ENCODE measurements around the gene LAGE3. TPM values are rescaled to one million over a fixed set of nuclear protein-coding genes. Genes with fewer than 3 reads are reported as not detected.
A peak's percentile ranks its signal among the peaks of the same experiment; 100 is the strongest.

Gene LAGE3
- polyA plus RNA-seq, 2 donors, result 6.2 to 21.1 TPM

DNA sequence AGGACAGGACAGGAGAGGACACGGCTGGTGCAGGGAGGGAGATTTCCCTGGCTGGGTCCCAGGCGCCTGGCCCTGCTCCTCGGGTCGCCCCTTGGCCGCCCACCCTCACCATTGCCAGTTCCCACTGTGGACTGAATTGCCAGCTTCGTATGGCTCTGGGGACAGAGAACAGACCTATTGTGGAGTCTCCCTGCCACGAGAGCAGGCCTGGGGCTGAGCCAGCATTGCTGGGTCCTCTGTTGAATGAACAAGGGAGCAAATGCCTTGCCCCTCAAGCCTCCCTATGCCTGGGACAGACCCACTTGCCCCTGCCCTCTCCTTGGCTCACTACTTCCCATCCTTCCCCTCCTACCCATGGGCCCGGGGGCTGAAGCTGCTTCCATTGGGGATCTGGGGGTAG lies 16.7 kb downstream of the LAGE3 start:
- H3K9me3 ChIP-seq (ENCODE audit: control insufficient read depth in 2 of 2, insufficient read depth in 1 of 2, low read depth in 1 of 2, low read length in 1 of 2), result peaks cover 0 to 6% of the 10 kb centered on the region in 2 donors
- no peak overlapping the region for H3K27ac ChIP-seq (ENCODE audit: low read depth in 2 of 2, low read length in 1 of 2)
- peaks cover 0 to 11% of the 10 kb centered on the region in 2 donors for H3K4me1 ChIP-seq (ENCODE audit: control insufficient read depth in 2 of 2, insufficient read depth in 2 of 2, low read length in 1 of 2)
- H3K36me3 ChIP-seq (ENCODE audit: control insufficient read depth in 2 of 2, insufficient read depth in 2 of 2, low read length in 1 of 2), result peaks cover 0 to 41% of the 10 kb centered on the region in 2 donors
- H3K27me3 ChIP-seq (ENCODE audit: control insufficient read depth in 1 of 2, insufficient read depth in 2 of 2, low read length in 2 of 2), result no peaks in the 10 kb centered on the region
- no peak overlapping the region for H3K4me3 ChIP-seq (ENCODE audit: low read depth in 1 of 2, low read length in 2 of 2)
- WGBS, 2 donors, result 73 to 76% methylated on average over 8 of the region's 8 CpGs

DNA sequence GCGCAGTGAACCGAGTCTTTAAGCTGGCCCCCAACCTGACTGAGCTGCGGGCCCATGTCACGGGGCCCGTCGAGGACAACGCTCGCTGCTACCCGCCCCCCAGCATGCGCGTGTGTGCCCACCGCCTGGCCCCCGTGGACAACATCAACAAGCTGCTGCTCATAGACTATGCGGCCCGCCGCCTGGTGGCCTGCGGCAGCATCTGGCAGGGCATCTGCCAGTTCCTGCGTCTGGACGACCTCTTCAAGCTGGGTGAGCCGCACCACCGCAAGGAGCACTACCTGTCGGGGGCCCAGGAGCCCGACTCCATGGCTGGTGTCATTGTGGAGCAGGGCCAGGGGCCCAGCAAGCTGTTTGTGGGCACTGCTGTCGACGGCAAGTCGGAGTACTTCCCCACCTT lies 18.8 kb downstream of the LAGE3 start:
- peaks cover 0 to 29% of the 10 kb centered on the region in 2 donors for H3K36me3 ChIP-seq (ENCODE audit: control insufficient read depth in 2 of 2, insufficient read depth in 2 of 2, low read length in 1 of 2)
- peaks cover 0 to 11% of the 10 kb centered on the region in 2 donors for H3K4me1 ChIP-seq (ENCODE audit: control insufficient read depth in 2 of 2, insufficient read depth in 2 of 2, low read length in 1 of 2)
- H3K4me3 ChIP-seq (ENCODE audit: low read depth in 1 of 2, low read length in 2 of 2), result no peak overlapping the region
- H3K9me3 ChIP-seq (ENCODE audit: control insufficient read depth in 2 of 2, insufficient read depth in 1 of 2, low read depth in 1 of 2, low read length in 1 of 2), result peaks cover 0 to 6% of the 10 kb centered on the region in 2 donors
- H3K27me3 ChIP-seq (ENCODE audit: control insufficient read depth in 1 of 2, insufficient read depth in 2 of 2, low read length in 2 of 2), result no peaks in the 10 kb centered on the region
- WGBS, 2 donors, result 70 to 83% methylated on average over 26 of the region's 26 CpGs
- H3K27ac ChIP-seq (ENCODE audit: low read depth in 2 of 2, low read length in 1 of 2), result no peak overlapping the region

DNA sequence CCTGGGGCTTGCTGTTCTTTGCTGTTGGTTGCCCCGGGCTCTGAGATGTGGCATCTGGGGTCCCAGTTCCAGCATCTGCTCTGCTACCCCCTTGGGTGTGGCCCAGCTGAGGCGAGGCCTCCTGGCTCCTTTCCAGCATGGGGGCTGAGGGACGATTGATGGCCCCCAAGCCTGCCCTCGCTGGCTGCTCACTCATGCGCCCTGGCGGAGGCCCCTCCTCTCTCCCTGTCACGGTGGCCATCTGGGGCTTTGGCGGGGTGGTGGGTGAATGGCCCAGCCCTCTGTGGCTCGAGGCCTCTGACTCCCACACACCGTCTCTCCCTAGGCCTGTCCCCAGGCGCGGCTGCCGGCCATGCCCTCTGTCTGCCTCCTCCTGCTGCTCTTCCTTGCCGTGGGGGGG lies 19.2 kb downstream of the LAGE3 start:
- H3K27ac ChIP-seq (ENCODE audit: low read depth in 2 of 2, low read length in 1 of 2), result no peak overlapping the region
- peaks cover 0 to 26% of the 10 kb centered on the region in 2 donors for H3K36me3 ChIP-seq (ENCODE audit: control insufficient read depth in 2 of 2, insufficient read depth in 2 of 2, low read length in 1 of 2)
- WGBS, 2 donors, result 45 to 58% methylated on average over 13 to 14 of the region's 14 CpGs
- H3K27me3 ChIP-seq (ENCODE audit: control insufficient read depth in 1 of 2, insufficient read depth in 2 of 2, low read length in 2 of 2), result no peaks in the 10 kb centered on the region
- H3K9me3 ChIP-seq (ENCODE audit: control insufficient read depth in 2 of 2, insufficient read depth in 1 of 2, low read depth in 1 of 2, low read length in 1 of 2), result peaks cover 0 to 6% of the 10 kb centered on the region in 2 donors
- H3K4me3 ChIP-seq (ENCODE audit: low read depth in 1 of 2, low read length in 2 of 2), result no peak overlapping the region
- H3K4me1 ChIP-seq (ENCODE audit: control insufficient read depth in 2 of 2, insufficient read depth in 2 of 2, low read length in 1 of 2), result peaks cover 0 to 11% of the 10 kb centered on the region in 2 donors

DNA sequence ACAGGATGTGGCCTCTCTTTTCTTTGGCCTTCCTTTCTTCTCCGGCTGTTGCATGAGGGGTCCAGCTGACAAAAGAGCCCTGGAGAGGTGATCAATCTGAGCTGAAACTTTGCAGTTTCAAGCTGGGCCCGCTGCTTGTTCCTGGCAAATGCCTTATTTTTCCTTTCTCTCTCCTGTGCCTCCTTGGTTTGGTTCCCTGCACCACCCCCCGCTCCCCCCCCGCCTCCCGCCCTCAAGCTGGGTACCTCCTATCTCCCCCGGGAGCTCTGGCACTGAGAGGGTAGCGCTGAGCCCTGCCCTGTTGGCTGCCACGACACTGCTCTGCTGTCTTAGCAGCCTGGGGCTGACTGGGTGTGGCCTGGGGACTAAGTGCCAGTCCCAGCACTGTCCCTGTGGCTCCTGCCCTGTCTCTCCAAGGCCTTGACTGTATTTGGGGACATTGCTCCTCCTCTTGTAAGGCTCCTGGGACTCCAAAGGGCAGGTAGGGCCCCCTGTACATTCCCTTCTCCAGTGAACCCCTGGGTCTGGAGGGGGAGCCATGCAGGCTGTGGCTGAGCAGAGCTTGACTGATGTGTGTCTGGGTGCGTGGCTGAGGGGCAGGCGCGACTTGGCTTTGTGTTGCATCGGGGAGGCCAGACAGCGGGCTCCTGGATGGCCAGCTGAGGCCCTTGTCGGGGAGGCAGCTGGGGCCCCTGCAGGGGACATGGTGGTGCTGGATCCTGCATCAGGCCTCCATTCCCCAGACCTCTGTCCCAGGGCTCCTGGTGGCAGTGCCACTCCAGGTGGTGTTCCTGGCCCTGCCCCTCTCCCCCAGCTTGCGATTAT lies 19.9 kb downstream of the LAGE3 start:
- Histone ChIP-seq H3K9me3 (ENCODE audit: control insufficient read depth in 2 of 2, insufficient read depth in 1 of 2, low read depth in 1 of 2, low read length in 1 of 2) (peaks cover 0 to 6% of the 10 kb centered on the region in 2 donors), H3K27ac (ENCODE audit: low read depth in 2 of 2, low read length in 1 of 2) (peak overlapping the region in 1 of 2 donors; percentile 6), H3K36me3 (ENCODE audit: control insufficient read depth in 2 of 2, insufficient read depth in 2 of 2, low read length in 1 of 2) (peaks cover 0 to 22% of the 10 kb centered on the region in 2 donors), H3K4me1 (ENCODE audit: control insufficient read depth in 2 of 2, insufficient read depth in 2 of 2, low read length in 1 of 2) (peaks cover 0 to 11% of the 10 kb centered on the region in 2 donors), H3K4me3 (ENCODE audit: low read depth in 1 of 2, low read length in 2 of 2) (peak overlapping the region; percentile 49 to 67), H3K27me3 (ENCODE audit: control insufficient read depth in 1 of 2, insufficient read depth in 2 of 2, low read length in 2 of 2) (no peaks in the 10 kb centered on the region)
- WGBS, 2 donors, result 22 to 44% methylated on average over 14 to 15 of the region's 15 CpGs

DNA sequence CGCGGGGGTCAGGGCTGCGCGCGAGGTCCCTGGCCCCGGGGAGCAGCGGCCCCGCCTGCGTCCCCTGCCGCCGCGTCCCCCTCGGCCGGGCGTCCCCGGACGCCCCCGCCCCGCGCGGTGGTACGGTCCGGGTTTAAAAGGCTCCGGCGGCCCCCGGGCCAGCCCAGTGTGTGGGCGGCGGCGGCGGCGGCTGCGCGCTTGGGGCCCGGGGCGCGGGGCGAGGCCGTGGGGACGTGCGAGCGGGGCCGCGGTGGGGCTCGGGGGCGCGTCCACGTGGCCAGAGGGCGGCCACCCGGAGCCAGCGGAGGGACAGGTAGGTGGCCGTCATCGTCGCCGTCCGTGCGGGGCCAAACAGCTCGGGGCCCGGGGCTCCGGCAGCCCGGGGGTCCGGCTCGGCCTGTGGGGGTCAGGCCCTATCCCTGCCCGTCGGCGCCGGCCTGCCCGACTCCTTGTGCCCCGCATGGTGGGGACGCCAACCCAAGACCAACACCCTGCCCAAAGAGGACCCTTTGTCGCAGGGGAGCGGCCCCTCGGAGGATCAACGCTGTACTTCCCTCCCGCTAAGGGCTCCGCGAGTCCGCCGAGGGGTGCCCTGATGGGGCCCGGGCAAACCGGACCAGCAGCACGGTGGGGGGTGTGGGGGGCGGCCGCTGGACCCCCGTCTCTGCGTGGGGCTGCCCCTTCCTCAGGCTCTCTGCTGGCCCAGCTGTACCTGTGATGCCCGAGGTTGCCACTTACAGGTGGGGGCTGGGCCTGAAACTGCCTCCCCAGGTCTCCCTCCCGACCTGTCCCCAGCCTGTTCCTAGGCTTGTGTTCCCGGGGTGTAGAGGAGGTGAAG lies 20.7 kb downstream of the LAGE3 start, which contains the start of gene PLXNA3:
PLXNA3 (plus strand) TSS at position 166 of the 838 bp plus-strand sequence. CDS start 1,903 bp downstream, outside the sequence.
- Histone ChIP-seq H3K27me3 (ENCODE audit: control insufficient read depth in 1 of 2, insufficient read depth in 2 of 2, low read length in 2 of 2) (no peaks in the 10 kb centered on the region), H3K9me3 (ENCODE audit: control insufficient read depth in 2 of 2, insufficient read depth in 1 of 2, low read depth in 1 of 2, low read length in 1 of 2) (peaks cover 0 to 4% of the 10 kb centered on the region in 2 donors), H3K4me1 (ENCODE audit: control insufficient read depth in 2 of 2, insufficient read depth in 2 of 2, low read length in 1 of 2) (peaks cover 0 to 11% of the 10 kb centered on the region in 2 donors), H3K27ac (ENCODE audit: low read depth in 2 of 2, low read length in 1 of 2) (peak within 1 kb of the TSS; percentile 72 to 73), H3K36me3 (ENCODE audit: control insufficient read depth in 2 of 2, insufficient read depth in 2 of 2, low read length in 1 of 2) (peaks cover 0 to 18% of the 10 kb centered on the region in 2 donors), H3K4me3 (ENCODE audit: low read depth in 1 of 2, low read length in 2 of 2) (peak within 1 kb of the TSS; percentile 49 to 67)
- 1 to 37% methylated on average over 61 to 88 of the region's 88 CpGs for WGBS, 2 donors

DNA sequence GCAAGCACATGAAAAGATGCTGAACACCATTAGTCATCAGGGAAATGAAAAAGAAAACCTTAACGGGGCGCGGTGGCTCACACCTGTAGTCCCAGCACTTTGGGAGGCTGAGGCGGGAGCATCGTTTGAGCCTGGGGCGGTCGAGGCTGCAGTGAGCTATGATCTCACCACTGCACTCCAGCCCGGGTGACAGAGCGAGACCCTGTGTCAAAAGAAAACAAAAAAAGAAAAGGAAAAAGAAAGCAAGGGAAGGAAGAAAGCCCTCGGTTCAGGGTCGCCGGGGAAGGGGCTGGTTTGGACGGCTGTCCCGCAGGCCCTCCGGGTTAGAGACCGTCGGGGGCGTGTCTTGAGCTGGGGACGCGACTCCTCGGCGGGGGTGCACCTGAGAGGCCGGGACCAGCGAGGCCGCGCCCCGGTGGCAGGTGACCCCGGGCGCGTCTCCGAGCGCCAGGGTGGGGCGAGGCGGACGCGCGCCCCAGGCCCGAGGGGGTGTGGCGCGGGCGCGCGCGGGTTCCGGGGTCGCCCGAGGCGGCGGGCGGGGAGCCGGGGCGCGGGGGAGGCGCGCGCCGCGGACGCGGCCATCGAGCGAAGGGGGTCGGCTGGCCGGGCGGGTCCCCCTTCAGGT lies 21.5 kb downstream of the LAGE3 start:
- peaks cover 0 to 14% of the 10 kb centered on the region in 2 donors for H3K36me3 ChIP-seq (ENCODE audit: control insufficient read depth in 2 of 2, insufficient read depth in 2 of 2, low read length in 1 of 2)
- H3K4me1 ChIP-seq (ENCODE audit: control insufficient read depth in 2 of 2, insufficient read depth in 2 of 2, low read length in 1 of 2), result peaks cover 0 to 11% of the 10 kb centered on the region in 2 donors
- no peaks in the 10 kb centered on the region for H3K27me3 ChIP-seq (ENCODE audit: control insufficient read depth in 1 of 2, insufficient read depth in 2 of 2, low read length in 2 of 2)
- H3K9me3 ChIP-seq (ENCODE audit: control insufficient read depth in 2 of 2, insufficient read depth in 1 of 2, low read depth in 1 of 2, low read length in 1 of 2), result peaks cover 0 to 4% of the 10 kb centered on the region in 2 donors
- H3K4me3 ChIP-seq (ENCODE audit: low read depth in 1 of 2, low read length in 2 of 2), result peak overlapping the region; percentile 49 to 67
- H3K27ac ChIP-seq (ENCODE audit: low read depth in 2 of 2, low read length in 1 of 2), result peak overlapping the region; percentile 72 to 73
- WGBS, 2 donors, result 2 to 31% methylated on average over 18 to 65 of the region's 65 CpGs

DNA sequence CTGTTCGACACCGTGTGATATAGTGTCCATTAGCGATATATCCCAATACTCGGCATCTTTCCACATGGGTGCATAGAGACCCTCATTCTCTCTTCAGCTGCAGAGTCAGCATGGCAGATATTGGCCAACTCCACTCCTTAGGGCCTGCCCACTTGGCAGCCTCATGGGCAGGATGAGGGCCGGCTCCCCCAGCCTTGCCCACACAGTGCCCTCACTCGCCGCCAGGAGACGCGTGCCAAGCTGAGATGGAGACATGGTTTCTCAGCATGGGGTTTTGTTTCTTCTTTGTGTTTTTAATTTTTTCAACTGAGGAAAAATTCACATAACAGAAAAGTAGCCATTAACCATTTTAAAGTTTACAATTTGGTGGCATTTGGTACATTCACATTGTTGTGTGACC lies 26.3 kb downstream of the LAGE3 start:
- Histone ChIP-seq H3K27ac (ENCODE audit: low read depth in 2 of 2, low read length in 1 of 2) (no peak overlapping the region), H3K36me3 (ENCODE audit: control insufficient read depth in 2 of 2, insufficient read depth in 2 of 2, low read length in 1 of 2) (peaks cover 0 to 17% of the 10 kb centered on the region in 2 donors), H3K4me3 (ENCODE audit: low read depth in 1 of 2, low read length in 2 of 2) (no peak overlapping the region), H3K27me3 (ENCODE audit: control insufficient read depth in 1 of 2, insufficient read depth in 2 of 2, low read length in 2 of 2) (no peaks in the 10 kb centered on the region), H3K9me3 (ENCODE audit: control insufficient read depth in 2 of 2, insufficient read depth in 1 of 2, low read depth in 1 of 2, low read length in 1 of 2) (no peaks in the 10 kb centered on the region), H3K4me1 (ENCODE audit: control insufficient read depth in 2 of 2, insufficient read depth in 2 of 2, low read length in 1 of 2) (no peaks in the 10 kb centered on the region)
- 82 to 91% methylated on average over 9 of the region's 9 CpGs for WGBS, 2 donors

DNA sequence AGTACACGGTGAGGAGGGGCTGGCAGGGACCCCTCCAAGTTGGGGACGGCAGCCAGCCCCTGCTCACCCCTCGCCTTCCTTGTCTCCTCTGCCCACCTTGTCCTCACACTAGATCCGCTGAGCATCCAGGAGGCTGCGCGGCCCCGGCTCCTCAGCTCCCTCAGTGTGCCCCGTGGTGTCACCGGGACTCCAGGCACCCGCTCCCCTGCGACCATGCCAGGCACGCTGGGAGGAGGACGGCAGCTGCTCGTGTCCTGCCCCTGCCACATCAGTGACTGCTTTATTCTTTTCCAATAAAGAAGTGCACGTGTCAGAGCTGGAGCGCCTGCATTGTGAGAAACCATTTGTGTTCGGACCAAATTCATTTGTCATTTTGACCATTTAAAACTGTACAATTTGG lies 28.8 kb downstream of the LAGE3 start:
- H3K36me3 ChIP-seq (ENCODE audit: control insufficient read depth in 2 of 2, insufficient read depth in 2 of 2, low read length in 1 of 2), result peaks cover 0 to 17% of the 10 kb centered on the region in 2 donors
- H3K4me1 ChIP-seq (ENCODE audit: control insufficient read depth in 2 of 2, insufficient read depth in 2 of 2, low read length in 1 of 2), result no peaks in the 10 kb centered on the region

DNA sequence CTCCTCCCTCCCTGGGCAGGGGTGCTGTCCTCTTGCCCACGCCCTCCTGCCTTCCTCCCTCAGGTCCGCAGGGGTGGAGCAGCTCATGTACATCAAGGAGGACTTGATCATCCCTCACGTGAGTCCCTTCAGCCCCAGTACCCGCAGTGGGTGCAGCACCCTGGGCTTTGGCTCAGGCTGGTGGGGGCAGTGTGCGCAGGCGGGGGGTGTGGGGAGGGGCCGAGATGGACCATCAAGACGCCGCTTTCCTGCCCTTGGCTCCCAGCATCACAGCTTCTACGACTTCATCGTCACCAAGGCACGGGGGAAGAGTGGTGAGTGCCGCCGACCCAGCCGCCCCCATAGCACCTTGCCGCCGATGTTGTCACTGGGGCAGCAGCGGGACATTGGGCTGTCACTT lies 29.5 kb downstream of the LAGE3 start:
- Histone ChIP-seq H3K4me3 (ENCODE audit: low read depth in 1 of 2, low read length in 2 of 2) (no peak overlapping the region), H3K9me3 (ENCODE audit: control insufficient read depth in 2 of 2, insufficient read depth in 1 of 2, low read depth in 1 of 2, low read length in 1 of 2) (no peaks in the 10 kb centered on the region), H3K36me3 (ENCODE audit: control insufficient read depth in 2 of 2, insufficient read depth in 2 of 2, low read length in 1 of 2) (peaks cover 0 to 17% of the 10 kb centered on the region in 2 donors), H3K4me1 (ENCODE audit: control insufficient read depth in 2 of 2, insufficient read depth in 2 of 2, low read length in 1 of 2) (peaks cover 2 to 4% of the 10 kb centered on the region in 2 donors), H3K27ac (ENCODE audit: low read depth in 2 of 2, low read length in 1 of 2) (no peak overlapping the region), H3K27me3 (ENCODE audit: control insufficient read depth in 1 of 2, insufficient read depth in 2 of 2, low read length in 2 of 2) (no peaks in the 10 kb centered on the region)
- 95 to 96% methylated on average over 18 of the region's 18 CpGs for WGBS, 2 donors

More for the DNA sequence above, 28.8 kb downstream of the LAGE3 start:
- no peak overlapping the region for H3K27ac ChIP-seq (ENCODE audit: low read depth in 2 of 2, low read length in 1 of 2)
- H3K4me3 ChIP-seq (ENCODE audit: low read depth in 1 of 2, low read length in 2 of 2), result no peak overlapping the region
- WGBS, 2 donors, result 91 to 95% methylated on average over 17 of the region's 17 CpGs
- H3K27me3 ChIP-seq (ENCODE audit: control insufficient read depth in 1 of 2, insufficient read depth in 2 of 2, low read length in 2 of 2), result no peaks in the 10 kb centered on the region
- no peaks in the 10 kb centered on the region for H3K9me3 ChIP-seq (ENCODE audit: control insufficient read depth in 2 of 2, insufficient read depth in 1 of 2, low read depth in 1 of 2, low read length in 1 of 2)

Measured in esophagus (tissue), 2 donors.